ENCODE data around the gene PRDM15.
A peak's percentile ranks its signal among the peaks of the same experiment; 100 is the strongest.

PRDM15 gene

GRCh38 chr21:41821756-41822431, 57.2 kb downstream of the PRDM15 start:
- DNase-seq = no peak

DNA sequence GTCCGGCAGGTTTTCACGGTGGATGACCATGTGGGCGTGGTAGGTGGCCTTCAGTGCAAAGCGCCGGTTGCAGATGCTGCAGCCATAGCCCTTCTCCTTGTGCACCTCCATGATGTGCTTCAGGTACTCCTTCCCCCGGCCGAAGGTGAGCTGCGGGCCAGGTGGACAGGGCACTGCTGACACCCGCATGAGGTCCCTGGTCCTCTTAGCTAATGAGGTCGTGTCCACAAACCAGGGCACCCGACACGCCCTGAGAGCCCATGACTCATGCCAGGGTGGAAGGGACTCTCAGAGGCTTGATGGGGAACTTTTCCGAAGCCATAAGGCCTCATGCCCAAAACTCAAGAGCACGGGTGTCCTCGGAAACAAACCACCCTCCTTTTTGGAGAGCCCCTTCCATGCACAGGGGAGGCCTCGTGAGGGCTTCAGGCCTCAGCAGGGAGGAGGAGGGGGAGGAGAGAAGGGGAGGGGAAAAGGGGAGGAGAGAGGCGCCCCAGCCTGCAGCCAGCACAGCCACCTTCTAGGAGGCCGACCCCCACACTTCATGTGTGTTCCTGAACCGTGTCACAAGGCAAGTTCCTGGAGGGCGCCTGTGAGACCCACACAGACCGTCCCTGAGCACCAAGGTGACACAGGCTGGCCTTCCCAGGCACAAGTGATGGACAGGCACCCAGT, 57.9 kb downstream of the PRDM15 start:
- DNase-seq = no peak

GRCh38 chr21:41820384-41821080, 58.6 kb downstream of the PRDM15 start:
- no peak for DNase-seq

DNA sequence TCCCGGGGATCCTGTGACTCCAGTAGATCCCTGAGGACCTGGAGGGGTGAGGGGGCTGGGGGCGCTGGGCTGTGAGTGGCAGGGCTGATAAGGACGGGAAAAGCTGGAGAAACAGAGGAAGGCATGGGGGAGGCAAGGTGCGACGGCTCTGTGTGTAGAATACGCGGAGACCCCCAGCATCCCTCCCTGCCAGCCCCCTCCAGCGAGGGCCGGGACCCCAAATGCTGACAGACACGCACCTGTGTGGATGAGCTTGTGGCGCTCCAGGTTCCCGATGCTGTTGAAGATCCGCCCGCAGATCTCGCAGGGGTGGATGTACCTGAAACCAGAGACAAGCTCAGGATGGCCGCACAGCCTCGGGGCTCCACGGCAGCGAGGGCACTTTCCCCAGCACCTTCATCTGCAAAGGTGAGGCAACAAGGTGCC, 59.3 kb downstream of the PRDM15 start:
- DNase-seq = no peak

- no peak for DNase-seq
Observed at GRCh38 chr21:41819236-41819855, 59.8 kb downstream of the PRDM15 start.

- no peak for DNase-seq
Observed at GRCh38 chr21:41817877-41818855, 61.0 kb downstream of the PRDM15 start.

- peak; percentile 13 for DNase-seq
Observed at GRCh38 chr21:41817228-41817627, 61.9 kb downstream of the PRDM15 start.

DNA sequence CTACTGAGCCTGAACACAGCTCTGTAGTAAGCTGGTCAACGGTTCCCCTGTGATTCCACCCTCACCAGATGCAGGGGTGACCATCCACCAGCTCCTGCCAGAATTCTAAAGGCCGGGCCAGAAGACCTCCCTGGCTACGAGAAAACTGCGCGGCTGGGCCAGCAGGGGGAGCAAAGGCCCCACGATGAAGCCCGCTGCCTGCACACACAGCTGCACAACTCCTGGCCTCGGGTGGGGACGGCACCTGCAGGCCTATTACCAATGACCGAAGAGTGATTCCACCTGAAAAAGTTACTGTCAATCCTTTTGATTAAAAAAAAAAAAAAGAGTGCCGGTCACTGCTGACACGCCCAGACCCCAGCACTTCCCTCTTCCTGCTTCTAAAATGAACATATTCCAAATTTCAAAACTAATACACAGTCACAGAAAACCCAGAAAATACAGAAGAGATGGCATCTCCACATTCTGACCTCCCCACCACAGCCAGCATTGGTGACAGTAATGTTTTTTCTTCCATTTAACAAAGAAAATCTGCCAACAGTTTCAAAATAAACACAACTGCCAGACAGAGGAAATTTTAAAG, 62.5 kb downstream of the PRDM15 start:
- DNase-seq = peak; percentile 60

DNA sequence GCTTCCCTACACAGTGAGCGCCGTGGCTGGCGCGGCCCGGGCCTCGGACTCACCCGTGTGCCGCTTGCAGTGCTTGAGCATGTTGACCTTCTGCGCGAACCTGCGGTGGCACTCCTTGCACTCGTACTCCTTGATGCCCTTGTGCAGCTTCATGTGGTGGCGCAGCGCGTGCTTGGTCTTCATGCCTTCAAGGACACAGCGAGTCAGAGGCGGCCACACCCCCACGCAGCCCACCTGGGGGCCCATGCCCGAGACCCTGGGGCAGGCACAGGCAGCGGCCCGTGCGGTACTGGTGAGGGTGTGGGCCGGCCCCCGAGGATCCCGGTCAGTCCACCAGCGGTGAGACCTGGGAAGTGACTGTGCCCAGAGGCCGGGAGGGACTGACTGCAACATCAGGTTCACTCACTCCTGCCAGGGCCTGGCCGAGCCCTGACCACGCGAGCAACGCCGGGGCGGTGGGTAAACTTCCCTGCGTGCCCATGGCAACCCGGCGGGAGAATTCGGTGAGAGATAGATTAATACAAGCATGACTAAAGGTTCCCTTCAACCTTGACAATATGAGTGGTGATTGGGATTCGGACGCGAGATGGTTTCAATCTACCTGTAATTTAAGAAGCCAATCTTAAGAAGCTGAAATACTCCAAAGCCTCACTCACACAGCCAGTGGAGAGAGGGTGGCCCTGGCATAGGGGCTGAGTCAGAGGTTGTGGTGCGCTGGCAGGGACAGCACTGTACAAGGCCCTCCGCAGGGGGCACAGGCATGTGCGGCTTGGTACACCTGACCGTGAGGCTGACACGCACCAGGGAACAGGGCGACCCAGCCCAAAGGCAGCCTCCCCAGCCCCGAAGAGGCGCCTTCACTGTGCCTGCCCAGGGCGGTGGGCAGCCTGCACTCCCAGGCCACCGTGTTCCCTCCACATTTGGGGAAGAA, 63.2 kb downstream of the PRDM15 start:
- DNase-seq = no peak

DNA sequence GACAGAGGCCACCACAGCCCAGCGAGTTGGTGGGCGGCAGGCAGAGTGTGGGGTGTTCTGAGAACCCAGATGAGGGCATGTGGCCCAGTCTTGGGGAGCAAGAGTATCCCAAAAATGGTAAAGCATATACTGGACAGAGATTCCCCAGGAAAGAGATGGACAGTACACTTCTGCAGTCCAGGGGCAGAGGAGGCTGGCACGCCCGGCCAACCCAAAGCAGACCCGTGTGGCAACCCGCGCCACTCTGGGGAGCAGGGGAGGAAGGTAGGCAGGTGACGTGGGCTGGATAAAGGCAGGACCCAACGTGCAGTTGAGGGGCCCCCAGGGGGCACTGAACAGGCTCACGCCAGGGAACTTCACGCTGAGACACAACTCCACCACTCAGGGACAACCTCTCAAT, 65.9 kb downstream of the PRDM15 start:
- no peak for DNase-seq

DNA sequence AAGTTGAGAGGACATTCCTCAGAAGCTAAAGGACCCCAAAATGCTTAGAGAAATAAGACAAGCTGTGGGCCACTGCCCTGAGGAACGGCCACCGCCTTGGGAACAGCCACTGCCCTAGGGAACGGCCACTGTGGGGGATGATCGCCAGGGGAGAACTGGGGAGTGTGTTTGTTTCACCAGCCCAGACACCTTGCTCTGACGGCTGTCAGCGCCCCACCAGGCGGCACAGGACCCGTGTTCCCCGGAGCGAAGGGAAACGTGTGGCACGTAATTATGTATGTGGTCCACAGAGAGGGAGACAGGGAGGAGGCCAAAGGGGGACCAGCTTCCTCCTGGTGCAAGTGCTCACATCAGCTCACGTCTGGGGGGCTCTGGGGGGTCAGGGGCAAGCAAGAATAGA, 66.5 kb downstream of the PRDM15 start:
- DNase-seq = no peak

- DNase-seq = no peak
Observed at GRCh38 chr21:41810597-41810932, 68.6 kb downstream of the PRDM15 start.

GRCh38 chr21:41809891-41810596, 69.1 kb downstream of the PRDM15 start:
- DNase-seq = no peak

GRCh38 chr21:41808846-41809245, 70.3 kb downstream of the PRDM15 start:
- DNase-seq = no peak

- no peak for DNase-seq
Observed at GRCh38 chr21:41808094-41808493, 71.0 kb downstream of the PRDM15 start.

DNA sequence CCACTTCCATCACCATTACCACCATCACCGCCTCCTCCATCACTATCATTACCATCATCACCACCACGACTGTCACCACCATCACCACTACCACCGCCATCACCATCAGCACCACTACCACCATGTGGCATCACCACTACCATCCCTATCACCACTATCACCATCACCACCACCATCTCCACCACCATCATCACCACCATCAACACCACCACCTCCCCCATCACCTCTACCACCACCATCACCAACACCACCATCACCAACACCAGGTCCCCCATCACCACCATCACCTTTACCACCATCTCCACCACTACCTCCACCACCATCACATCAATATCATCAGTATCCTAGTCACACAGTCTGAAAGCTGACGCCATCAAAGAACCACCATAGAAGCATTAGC, 72.4 kb downstream of the PRDM15 start:
- DNase-seq = no peak

DNA sequence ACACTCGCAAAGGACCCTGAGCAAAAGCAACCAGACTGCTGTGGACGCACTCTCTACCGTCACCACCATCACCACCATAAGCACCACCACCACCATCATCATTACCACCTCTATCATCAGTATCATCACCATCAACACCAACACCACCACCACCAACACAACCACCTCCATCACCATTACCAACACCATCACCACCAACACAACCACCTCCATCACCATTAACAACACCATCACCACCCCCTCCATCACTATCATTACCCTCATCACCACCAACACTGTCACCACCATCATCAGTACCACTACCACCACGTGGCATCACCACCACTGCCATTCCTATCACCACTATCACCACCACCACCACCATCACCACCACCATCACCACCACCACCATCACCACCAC, 73.5 kb downstream of the PRDM15 start:
- DNase-seq = no peak

GRCh38 chr21:41805038-41805437, 74.1 kb downstream of the PRDM15 start:
- DNase-seq = no peak

GRCh38 chr21:41804381-41804780, 74.8 kb downstream of the PRDM15 start:
- DNase-seq = no peak

GRCh38 chr21:41803316-41803715, 75.8 kb downstream of the PRDM15 start:
- no peak for DNase-seq

All from activated CD4-positive, alpha-beta T cell treated with anti-CD3 and anti-CD28 coated beads, Interleukin-2, amount 50 U/mL, for 1 hour (primary cell).